GM12864 (cell line): ENCODE results near the gene THBS2.

Experiments
- DNase-seq: peaks from one replicate; pipeline ENCODE4 v3.0.0-alpha.2; 2011; ENCODE audit warnings: low read depth
- H3K4me3 ChIP-seq: 2 replicates; pipeline ENCODE4 v1.5.1; 2011; ENCODE audit warnings: mild to moderate bottlenecking, low read depth, low read length, control low read depth
- CTCF ChIP-seq: IDR thresholded peaks from 2 replicates; pipeline ENCODE4 v1.5.1; 2011; ENCODE audit warnings: low read depth, mild to moderate bottlenecking, moderate library complexity, low read length, control low read depth, inconsistent platforms; ENCODE audit errors: missing control alignments

The THBS2 gene

DNA sequence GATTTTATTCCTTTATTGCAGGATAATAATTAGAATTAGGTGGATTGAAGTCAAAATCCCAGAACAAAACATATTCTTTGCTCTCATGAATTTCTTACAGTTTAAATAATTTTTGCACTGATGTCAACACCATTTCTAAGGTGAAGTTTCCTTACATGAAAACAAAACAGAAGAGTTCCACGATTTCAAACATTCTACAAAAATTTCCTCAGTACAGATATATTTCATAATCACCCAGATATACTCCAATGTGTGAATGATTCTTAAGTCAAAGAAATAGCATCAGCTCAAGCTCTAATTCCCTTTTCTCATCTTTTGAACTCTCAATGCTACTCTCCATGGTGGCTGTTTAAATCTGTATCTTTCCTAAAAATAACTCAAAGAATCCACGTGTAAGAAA, 39.5 kb upstream of the THBS2 start:
- no peak for TF ChIP-seq CTCF
- no peak overlapping the region for H3K4me3 ChIP-seq
- no peak for DNase-seq

DNA sequence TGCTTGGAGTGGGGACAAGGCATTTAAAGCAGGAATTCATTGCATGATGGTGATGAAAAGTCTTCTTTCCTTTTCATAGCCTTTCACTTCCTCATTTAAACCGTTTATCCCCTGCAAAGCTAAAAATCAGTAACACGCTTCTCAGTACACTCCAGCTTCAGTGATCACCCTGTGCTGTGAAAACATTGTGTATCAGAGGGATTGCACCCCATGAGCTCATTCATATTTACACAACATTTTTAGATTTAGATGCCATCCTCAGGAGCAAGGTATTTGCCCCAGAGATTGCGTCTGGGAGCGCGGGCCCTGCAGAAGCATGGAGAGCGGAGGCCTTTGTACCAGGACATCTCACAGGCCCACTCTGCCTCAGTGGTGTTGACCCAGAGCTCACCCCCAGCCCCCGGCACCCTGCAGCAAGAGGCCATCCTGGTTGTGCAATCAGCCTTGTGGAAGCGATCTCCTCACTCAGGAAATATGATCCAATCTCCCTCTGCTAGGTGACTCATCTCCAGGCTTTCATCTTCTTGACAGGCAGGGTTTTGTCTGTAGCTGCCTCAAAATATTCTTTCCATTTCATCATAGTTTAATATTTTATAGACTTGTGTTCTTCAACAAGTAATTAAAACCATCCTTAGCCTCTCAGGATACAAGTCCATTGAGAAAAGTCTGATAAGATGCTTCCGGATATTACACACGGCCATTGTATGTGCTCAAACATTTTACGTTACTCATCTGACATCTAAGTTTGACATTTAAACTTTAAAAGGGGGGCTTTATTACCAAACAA, 38.9 kb upstream of the THBS2 start:
- no peak for TF ChIP-seq CTCF
- DNase-seq, result no peak
- no peak overlapping the region for H3K4me3 ChIP-seq

GRCh38 chr6:169291646-169292337, 38.1 kb upstream of the THBS2 start:
- H3K4me3 ChIP-seq, result no peak overlapping the region
- no peak for TF ChIP-seq CTCF
- DNase-seq, result no peak

DNA sequence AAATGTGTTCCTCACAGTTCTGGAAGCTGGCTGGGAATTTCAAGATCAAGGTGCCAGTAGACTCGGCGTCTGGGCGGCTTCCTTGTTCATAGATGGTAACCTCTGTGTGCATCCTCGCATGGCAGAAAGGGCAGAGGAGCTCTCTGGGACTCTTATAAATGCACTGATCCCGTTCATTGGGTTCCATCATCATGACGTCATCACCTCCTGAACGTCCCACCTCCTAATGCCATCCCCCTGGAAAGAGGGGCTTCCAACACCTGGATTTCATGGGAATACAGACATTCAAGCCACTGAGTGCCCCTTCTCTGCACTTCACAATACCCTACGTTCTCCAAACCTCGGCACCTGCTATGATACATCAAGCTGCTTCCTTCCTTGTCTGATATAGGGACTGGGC, 37.5 kb upstream of the THBS2 start:
- TF ChIP-seq CTCF, result no peak
- no peak for DNase-seq
- no peak overlapping the region for H3K4me3 ChIP-seq

DNA sequence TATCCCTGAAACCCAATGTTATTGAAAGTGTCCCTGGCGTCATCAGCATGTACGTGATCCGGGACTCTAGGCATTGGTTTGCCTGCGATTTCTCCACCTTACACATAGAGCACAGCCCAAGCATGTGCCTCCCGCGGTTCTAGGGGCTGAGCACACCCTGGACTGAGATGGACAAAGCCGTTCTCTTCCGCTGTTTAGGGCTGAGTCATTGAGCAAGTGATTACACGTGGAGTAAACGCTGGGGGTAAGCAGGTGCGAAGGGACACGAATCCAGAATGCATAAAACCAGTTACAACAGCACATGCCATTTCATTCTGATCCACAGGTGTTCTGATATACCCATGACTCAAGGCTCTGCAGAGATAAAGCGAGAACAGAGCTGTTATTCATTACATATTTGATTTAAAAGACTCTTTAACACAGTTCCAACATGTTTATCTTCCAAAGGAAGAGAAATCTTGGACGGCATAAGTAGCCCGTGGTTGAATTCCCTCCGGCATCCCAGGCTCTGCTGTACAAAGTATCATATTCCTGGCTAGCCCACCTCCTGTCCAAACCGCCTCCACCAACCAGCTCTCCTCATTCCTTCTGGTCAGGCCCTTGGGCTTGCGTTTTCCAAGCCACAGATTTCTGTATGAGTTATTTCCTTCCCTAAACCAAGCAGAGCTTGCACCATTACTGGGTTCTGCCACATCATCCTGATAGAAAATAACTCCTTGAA, 36.1 kb upstream of the THBS2 start:
- no peak for TF ChIP-seq CTCF
- H3K4me3 ChIP-seq, result no peak overlapping the region
- no peak for DNase-seq

GRCh38 chr6:169289257-169289618, 35.6 kb upstream of the THBS2 start:
- DNase-seq, result no peak
- no peak overlapping the region for H3K4me3 ChIP-seq
- TF ChIP-seq CTCF, result no peak
